Measurements from ENCODE around the gene SLC25A53. TPM values are rescaled to one million over a fixed set of nuclear protein-coding genes. Genes with fewer than 3 reads are reported as not detected.

SLC25A53 gene
- total and polyA plus RNA-seq, 2 of the 4 experiments (the other 2 are of a cell fraction): 3.7 to 5.9 TPM

DNA sequence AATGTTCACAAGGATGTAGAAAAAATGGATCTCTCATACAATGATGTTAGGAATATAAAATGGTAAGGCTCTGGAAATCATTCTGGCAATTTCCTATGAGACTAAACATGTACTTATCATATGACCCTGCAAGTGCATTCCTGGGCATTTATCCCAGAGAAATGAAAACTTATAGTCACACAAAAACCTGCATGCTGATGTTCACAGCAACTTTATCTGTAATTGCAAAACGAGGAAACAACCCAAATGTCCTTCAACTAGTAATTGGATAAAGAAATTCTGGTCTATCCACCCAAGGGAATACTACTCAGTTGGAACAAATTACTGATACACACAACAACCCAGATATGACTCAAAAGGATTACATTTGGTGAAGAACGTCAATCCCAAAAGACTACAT is 30.0 kb downstream of the SLC25A53 start:
- Histone ChIP-seq H2AK5ac (ENCODE audit: low read depth, low read length) (no peak overlapping the region), H3K36me3 (ENCODE audit: control insufficient read depth, insufficient read depth, low read length) (no peaks in the 10 kb centered on the region), H3K18ac (ENCODE audit: low read depth, low read length) (no peak overlapping the region), H4K8ac (ENCODE audit: low read depth in 2 of 2, low read length in 2 of 2) (no peak overlapping the region), H3K27ac (ENCODE audit: insufficient read depth, low read length) (no peak overlapping the region), H3K27me3 (ENCODE audit: control insufficient read depth, insufficient read depth, low read length) (no peaks in the 10 kb centered on the region; the same call in 1 of the 2 replicates), H3K56ac (ENCODE audit: extremely low read depth, insufficient read depth, low read length) (no peak overlapping the region), H2BK15ac (ENCODE audit: low read depth, low read length) (no peak overlapping the region), H2BK120ac (ENCODE audit: low read depth, low read length) (no peak overlapping the region), H2AK9ac (replicated peaks; ENCODE audit: low read depth, low read length, poor library complexity) (no peak overlapping the region), H3K4ac (ENCODE audit: low read depth, low read length) (no peak overlapping the region), H4K91ac (ENCODE audit: insufficient read depth, low read depth, low read length) (no peak overlapping the region), H3K4me2 (ENCODE audit: low read depth, low read length) (no peak overlapping the region), H3K4me1 (ENCODE audit: control insufficient read depth, insufficient read depth, low read length) (no peaks in the 10 kb centered on the region), H3K9me1 (ENCODE audit: insufficient read depth, low read length) (no peaks in the 10 kb centered on the region), H4K20me1 (ENCODE audit: insufficient read depth, low read length) (no peaks in the 10 kb centered on the region; the same call in 1 of the 2 replicates), H4K5ac (ENCODE audit: low read depth, low read length) (no peak overlapping the region), H3K4me3 (ENCODE audit: insufficient read depth, low read depth, low read length) (no peak overlapping the region), H3K14ac (replicated peaks; ENCODE audit: low read depth, low read length) (no peak overlapping the region), H3K9me3 (ENCODE audit: control insufficient read depth, insufficient read depth, low read length) (no peaks in the 10 kb centered on the region), H2BK5ac (ENCODE audit: low read depth, low read length, poor library complexity, severe bottlenecking) (no peak overlapping the region), H3K79me1 (ENCODE audit: low read depth in 1 of 2, low read length in 2 of 2) (no peaks in the 10 kb centered on the region), H2BK20ac (ENCODE audit: low read depth, low read length) (no peak overlapping the region), H3K23ac (ENCODE audit: low read depth, low read length) (no peak overlapping the region), H3K9ac (ENCODE audit: low read depth, low read length) (no peak overlapping the region), H2AFZ (replicated peaks; ENCODE audit: low read length, poor library complexity) (no peak overlapping the region)
- ChIA-PET POLR2A (ENCODE audit: unreplicated experiment) (interaction anchor here (0.6 kb wide), 1 partner anchor 326 kb away, joined by 5 read pairs; no protein-coding TSS in a partner anchor), CTCF (no interaction called here)
- TF ChIP-seq RCOR1 (IDR thresholded peaks at IDR 0.05; ENCODE audit: insufficient replicate concordance, low read length) (no peak), MAFK (IDR thresholded peaks at IDR 0.05; ENCODE audit: low read depth, low read length) (no peak), POLR2A (IDR thresholded peaks at IDR 0.05; ENCODE audit: low read depth, low read length) (no peak), RAD21 (IDR thresholded peaks at IDR 0.05; ENCODE audit: low read length) (no peak), FOS (IDR thresholded peaks at IDR 0.05; ENCODE audit: low read depth, low read length) (no peak), MXI1 (IDR thresholded peaks at IDR 0.05; ENCODE audit: borderline replicate concordance, low read depth, low read length) (no peak), MAZ (IDR thresholded peaks at IDR 0.05; ENCODE audit: borderline replicate concordance, low read depth, low read length) (no peak), BHLHE40 (IDR thresholded peaks at IDR 0.05; ENCODE audit: low read depth, low read length) (no peak), SMC3 (IDR thresholded peaks at IDR 0.05; ENCODE audit: low read depth, low read length) (no peak), RFX5 (IDR thresholded peaks at IDR 0.05; ENCODE audit: low read depth, low read length) (no peak)
- TF ChIP-seq, protein P1, sequence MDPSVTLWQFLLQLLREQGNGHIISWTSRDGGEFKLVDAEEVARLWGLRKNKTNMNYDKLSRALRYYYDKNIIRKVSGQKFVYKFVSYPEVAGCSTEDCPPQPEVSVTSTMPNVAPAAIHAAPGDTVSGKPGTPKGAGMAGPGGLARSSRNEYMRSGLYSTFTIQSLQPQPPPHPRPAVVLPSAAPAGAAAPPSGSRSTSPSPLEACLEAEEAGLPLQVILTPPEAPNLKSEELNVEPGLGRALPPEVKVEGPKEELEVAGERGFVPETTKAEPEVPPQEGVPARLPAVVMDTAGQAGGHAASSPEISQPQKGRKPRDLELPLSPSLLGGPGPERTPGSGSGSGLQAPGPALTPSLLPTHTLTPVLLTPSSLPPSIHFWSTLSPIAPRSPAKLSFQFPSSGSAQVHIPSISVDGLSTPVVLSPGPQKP (IDR thresholded peaks at IDR 0.05; ENCODE audit: borderline replicate concordance, low read depth, low read length): no peak
- dilution Hi-C loops (cut with HindIII; ENCODE audit: low sequenced_read_pairs, unreplicated experiment): no loop called here
- ATAC-seq (ENCODE audit: low read depth) (no peak), DNase-seq (no peak)
- no TSS peak for BruUV-seq (replicated peaks)
- no CpG with 5 or more reads among the region's 2 CpGs for WGBS, 2 experiments (ENCODE audit: extremely low coverage in 2 of 2, insufficient read length in 1 of 2)
- intact Hi-C loops (cut with micrococcal nuclease): no loop called here
- in situ Hi-C loops (cut with MboI; ENCODE audit: low sequenced_read_pairs): loop anchor here (25.0 kb wide), 2 partner anchors 440 to 590 kb away; partner anchors contain the start of gene MORF4L2

Data from IMR-90 (cell line).